HG03571 (cell line): ENCODE results near the gene STARD5.
"Not testable (repeated sequence)": the region's sequence is repeated elsewhere in the genome, so short reads cannot be mapped to it uniquely, and the experiment has no call there.

Experiments
- ATAC-seq: cut with Tn5 transposase; IDR thresholded peaks from one replicate; pipeline ENCODE4 v1.9.1; 2021; ENCODE audit not compliant: unreplicated experiment

Gene STARD5

DNA sequence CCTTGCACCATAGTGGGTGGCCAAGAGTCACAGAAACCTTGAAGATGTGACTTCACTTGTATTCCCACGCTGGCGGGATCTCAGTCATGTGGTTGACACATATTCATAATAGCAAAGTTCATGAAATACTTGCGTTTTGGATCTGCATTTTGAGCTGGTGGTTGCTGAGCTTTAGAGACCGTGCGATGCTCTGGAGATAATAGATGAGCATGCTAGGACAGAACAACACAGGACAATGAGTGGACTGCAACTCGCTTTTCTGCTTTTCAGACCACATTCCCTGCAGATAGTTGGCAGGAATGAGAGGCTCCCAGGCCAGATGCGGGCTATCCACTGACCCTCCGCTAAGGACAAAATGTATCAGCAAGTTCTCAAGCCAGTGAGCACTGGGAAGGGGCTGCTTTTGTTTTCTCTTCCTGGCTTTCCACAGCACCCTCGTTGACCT lies 13.8 kb upstream of the STARD5 start:
- ATAC-seq, result no peak

DNA sequence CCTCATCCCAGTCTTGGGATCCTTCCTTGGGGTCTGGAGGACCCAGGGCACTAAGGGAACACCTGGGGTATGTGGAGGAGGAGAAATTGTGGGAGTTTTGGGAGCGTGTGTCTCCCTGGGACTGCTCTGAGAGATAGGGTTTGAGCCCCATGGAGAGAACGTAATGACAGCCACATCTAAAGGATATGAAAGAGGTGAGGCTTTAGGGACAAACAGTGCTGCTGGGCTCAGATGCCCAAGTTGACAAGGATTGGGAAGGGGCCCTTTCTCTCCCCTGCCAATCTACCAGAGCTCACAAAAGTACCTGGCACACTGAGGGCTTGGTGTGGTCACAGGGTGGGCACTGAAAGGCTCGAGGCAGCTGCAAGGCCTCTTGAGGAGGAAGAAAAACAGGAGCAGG lies 13.3 kb upstream of the STARD5 start:
- ATAC-seq, result no peak

DNA sequence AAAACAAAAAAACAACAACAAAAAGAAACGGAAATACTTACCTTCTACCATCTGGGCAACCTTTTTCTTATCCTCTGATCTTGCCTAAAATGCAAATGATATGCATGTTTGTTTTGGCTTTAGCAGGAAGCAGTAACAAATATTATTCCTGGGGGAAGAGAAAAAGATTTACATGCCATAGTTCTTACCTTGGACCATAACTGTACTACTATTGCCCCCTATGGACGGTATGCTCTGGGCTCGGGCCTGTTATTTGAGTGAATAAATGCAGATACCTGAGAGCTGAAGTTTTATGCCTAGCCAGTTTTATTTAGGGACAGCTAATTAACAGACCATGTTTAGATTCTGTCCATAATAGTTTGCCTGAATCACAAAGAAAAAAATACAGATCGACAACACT lies 12.6 kb upstream of the STARD5 start:
- ATAC-seq, result no peak

DNA sequence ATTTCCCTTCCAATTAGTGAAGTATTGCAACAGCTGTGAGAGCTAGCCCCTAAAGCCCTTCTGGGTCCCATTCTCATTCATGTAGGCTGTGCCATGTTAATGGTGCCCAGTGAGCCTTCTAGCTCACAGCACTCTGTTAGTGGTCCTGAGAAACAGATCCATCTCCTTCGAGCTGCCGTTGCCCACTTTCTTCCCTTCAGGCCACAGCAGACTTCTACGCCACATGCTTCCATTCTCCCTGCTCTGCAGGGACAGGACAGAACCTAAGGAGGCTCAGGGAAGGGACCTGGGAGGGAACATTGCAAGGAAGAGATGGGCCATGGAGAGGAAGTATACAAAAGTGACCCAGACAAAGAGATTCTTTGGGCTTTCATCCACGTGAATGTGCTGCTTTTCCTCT lies 11.7 kb upstream of the STARD5 start:
- no peak for ATAC-seq

DNA sequence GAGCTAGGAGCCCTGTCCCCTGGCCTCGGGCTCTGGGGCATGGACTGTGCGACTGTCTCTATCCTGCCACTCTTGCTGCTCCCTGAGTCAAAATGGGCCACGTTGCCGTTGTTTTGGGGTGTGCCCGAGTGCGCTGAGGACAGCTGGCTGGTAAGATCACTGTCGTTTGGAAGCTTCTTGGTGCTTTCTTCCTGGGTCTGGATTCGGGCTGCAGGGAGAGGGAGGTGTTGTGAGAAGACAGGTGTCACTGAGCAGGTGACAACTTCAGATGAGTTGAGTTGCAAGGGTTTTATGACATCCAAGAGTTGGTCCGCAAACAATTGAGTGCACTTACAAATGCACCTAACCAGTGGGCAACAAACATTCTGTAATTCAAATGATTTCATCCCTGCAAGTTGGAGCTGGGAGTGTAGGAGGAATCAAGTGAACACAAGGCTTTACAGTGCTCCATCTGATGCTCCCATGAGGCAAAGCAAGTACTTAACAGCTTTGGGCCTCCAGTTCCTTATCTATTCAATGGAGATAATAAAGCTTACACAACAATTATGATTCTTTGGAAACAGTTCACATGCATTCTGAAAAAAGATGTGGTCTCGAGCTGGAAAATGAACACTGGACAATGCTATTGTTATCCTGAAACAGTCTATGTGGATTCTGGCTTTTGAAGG lies 11.0 kb upstream of the STARD5 start:
- ATAC-seq, result no peak

DNA sequence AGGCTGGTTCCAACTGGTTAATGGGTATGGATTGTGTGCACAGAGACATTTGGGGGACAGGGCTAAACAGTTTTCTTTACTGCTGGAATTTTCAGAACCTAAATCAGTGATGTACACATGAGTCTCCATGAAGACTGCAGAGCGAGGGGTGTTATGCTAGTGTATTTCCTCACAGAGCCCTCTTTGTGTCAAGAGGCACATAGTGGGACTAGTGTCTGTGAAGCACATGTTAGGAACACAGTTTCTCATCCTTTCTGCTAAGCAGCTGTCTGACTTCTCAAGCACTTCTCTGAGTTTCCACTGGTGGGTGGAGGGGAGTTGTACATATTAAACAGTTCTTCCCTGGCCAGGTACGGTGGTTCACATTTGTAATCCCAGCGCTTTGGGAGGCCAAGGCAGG lies 9.4 kb upstream of the STARD5 start:
- ATAC-seq, result no peak

DNA sequence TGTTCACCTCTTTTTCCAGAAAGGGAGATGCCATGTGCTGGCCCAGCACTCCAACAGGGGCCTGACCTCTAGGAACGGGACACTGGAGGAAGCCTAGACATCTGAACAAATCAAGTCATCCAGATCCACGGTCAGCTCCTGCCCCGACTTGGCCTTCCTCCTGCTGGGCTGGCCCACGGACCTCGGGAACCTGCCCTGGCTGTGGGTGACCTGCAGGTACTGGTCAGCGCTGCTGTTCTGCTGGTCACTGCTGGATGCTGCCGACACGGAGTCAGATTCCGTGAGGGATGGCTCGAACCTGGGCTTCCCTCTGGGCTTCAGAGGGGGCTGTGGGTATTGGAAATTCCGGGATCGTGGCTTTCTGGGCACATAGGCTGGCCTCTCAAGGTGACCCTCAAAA lies 8.4 kb upstream of the STARD5 start:
- ATAC-seq, result no peak

DNA sequence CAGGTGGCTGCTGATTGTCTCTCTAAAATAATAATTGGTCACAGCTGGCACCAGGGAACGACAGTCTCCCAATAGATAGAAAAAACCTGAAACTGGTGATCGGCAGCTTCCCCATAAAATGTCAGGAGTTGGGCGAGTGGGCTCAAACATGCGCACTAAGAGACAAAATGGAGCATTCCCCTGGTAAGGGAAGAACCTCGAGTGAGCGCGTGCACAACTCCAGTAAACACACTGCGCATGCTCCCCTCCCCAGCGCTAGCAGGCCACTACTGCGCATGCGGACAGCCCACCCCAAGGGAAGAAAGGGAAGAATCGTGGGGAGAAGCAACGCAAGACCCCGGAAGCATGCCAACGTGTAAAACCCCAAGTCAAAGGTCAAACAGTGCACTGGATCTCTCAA lies 7.7 kb upstream of the STARD5 start:
- ATAC-seq, result no peak

DNA sequence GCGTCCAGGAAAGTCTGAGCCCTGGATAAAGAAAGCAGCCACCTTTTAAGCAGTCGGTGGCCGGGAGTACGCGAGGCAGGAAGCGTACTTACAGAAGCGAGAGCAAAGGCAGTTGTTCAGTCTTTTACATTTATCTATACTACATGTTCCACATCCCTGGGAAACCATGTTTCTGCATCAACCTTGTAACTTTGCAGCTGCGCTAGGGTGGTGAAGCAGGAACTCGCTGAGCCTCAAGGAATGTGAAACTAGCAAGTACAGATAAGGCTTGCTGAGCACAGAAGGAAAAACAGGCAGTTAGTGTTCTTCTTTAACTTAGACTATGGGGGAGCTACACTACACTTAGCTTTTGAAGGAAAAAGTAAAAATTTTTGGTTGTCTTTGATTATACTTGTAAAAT lies 7.2 kb upstream of the STARD5 start:
- not testable (repeated sequence) for ATAC-seq

DNA sequence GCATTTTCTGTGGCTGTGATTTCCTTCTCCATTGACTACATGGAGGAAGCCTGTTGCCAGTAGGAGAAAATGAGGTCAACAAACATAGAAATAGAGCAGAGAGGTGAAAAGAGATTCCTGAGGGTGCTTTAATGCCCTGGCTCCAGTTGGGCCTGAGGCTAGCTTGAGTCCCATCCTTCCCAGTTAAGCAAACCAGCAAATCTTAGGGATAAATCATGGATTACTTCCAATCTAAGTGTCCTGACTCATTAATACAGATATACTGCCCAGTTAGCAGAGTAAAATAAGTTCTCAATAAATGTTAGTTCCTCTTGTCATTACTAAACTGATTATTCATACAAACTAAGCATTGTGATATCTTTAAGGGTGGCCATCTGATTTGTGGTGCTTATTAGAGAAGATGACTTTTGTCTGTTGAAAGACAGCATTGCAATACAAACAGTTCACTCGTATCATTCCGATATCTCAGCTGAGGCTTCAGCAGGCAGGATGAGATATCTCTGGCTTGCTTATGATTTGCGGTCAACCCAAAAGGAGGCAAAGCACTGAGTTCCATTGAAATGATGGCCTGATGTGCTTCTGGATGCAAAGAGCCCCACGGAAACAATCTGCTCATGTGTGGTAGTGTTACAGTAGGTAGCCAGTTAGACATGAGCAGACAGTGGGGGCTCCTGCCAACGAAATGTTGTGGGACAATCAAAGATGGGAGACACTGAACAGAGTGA lies 6.6 kb upstream of the STARD5 start:
- ATAC-seq, result no peak

DNA sequence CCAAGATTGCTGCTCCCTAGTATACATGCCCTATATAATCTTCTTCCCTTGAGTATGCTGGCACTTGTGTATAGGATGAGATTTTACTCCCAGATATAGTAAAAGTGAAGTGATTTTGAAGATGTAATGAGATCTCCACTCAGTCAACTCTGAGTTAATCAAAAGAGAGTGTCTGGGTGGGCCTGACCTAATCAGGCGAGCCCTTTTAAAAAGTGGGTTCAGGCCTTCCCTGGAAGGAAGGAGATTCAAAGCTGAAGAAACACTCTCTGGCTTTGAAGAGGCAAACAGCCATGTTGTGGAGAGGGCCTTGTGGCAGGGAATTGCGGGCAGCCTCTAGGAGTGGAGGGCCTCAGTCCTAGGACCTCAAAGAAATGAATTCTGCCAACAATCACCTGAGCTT lies 5.5 kb upstream of the STARD5 start:
- no peak for ATAC-seq

DNA sequence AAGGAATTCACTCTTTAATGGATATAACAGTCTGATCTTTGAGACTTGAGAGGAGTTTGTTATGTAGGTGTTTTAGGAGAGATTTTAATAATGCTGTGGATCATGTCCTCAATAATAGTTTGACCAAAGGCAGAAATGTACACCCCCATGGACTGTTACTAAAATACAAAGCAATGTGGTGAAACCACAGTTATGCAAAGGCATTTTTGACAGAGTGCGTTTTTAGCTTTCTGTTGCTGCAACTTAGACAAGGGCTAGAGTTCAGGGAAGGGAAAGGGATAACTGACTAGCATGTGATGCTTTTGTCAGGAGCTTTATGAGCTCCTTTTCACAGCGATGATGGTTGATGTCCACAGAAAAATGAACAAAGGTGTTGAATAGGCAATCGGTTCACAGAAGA lies 3.6 kb upstream of the STARD5 start:
- no peak for ATAC-seq

DNA sequence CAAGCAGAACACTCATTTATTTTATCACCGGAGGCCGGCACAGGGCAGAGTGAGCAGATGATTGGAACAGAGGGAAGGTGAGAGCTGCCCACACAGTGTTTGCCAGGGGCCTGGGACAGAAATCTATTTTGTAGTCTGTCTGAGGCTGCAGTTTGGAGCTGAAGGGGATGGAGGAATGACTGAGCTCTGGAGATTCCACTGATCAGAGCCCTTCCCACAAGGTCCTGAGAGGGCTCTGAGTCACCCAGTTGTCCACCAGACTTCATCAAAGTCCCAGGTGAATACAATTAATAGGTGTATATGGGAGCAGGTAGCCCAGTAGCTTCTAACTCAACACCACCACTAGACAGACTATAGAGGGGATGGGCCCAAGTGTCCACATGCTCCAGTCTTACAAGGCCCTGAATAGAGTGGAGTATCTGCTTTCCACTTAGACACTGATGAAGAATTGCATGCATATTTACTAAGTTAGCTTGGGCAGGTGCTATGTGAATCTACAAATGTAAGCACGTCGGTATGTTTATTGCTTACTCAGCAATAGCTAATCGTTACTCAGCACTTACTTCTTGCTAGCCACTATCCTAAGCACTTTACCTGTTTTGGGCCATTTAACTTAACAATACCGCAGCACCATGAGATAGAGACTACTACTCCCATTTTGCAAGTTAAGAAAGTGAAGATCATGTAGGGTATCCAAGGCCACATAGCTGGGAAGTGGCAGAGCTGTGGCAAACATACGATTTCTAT lies 2.7 kb upstream of the STARD5 start:
- no peak for ATAC-seq

DNA sequence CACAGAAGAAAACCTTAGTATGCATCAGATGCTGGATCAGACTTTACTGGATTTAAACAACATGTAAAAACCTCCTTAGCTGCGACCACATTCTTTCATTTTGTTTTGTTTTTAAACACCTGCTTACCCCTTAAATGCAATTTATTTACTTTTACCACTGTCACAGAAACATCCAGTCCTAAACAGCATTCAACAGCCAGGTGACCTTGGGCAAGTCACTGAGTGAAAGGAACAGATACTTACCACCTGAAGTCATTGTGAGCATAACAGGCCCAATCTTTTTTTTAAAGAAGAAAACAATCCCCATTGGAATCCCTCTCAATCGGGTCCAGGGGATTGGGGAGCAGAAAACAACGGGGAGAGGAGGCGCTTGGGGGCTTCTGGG lies 390 bp downstream of the STARD5 start:
- peak; percentile 5 for ATAC-seq

DNA sequence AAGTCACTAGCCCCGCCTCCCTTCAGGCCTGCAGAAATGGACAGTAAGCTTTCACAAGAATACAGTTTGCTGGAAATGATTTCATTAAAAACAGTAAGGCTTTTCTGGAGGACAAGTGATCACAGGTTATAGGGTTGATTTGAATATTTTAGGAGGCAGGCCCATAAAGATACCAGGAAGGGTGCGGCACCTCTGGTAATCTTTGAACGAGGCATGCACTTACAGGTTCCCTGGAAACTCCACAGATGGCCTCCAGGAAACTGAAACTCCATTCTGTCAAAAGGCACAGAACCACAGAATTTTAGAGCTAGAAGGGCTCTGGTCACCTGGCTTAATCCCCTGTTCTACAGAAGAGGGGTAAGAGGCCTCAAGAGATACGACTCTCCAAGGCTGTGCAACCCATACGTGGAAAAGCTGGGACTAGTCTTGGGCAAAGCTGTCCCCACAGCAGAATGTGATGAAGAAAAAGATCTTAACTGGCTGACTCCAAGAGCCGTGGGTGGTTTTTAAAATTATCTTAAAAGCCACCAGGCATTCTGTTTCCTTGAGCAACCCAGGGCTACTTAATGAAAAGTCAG lies 1.2 kb downstream of the STARD5 start:
- no peak for ATAC-seq

DNA sequence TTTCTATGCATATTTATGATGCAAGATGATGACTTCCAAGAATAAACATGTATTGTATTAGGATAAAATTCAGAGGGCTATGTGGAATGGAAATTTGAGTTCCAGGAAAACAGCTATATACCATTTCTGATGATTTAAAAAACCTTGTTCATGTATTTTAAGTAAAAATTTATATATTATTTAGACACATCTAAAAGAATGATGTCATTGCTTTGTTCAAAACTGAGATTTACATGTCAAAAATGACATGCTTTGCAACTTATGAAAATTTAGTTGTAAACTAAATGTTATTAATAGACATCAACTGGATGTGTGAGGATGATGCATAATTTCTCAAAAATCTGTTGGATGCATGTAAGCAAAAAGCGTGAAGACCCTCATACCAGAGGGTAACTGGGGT lies 2.3 kb downstream of the STARD5 start:
- ATAC-seq, result no peak

DNA sequence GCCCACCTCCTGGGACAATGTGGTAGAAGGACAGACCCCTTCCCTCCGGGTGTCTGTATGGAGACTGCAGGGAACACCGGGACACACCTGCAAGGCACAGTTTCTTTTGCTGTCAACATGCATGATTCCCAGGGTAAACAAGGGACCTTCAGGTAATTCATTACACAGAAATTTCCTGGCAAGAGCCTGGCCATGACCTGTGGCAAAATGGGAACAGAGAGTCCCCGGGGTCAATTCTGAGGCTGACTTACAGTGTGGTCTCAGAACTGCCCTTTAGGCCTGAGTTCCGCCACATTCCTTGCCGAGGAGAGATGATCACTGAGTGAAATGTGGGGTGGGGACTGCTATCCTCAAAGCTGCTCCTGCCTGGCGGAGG lies 6.3 kb downstream of the STARD5 start:
- no peak for ATAC-seq

DNA sequence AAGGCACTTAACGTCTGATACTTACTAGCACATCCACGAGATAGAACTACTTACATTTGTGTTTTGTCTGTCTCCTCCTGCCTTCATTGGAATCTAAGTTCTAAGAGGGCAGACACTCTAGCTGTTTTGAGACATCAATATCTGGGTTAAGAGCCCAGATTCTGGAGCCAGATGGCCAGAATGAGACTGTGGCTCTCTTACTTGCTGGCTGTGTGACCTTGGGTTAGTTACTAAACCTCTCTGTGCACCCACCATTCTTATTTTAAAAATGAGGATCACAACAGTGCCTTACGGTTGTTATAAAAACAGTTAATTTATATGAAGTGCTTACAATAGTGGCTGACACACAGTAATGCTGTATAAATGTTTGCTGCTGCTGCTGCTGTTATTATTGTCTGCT lies 7.7 kb downstream of the STARD5 start:
- ATAC-seq, result no peak

DNA sequence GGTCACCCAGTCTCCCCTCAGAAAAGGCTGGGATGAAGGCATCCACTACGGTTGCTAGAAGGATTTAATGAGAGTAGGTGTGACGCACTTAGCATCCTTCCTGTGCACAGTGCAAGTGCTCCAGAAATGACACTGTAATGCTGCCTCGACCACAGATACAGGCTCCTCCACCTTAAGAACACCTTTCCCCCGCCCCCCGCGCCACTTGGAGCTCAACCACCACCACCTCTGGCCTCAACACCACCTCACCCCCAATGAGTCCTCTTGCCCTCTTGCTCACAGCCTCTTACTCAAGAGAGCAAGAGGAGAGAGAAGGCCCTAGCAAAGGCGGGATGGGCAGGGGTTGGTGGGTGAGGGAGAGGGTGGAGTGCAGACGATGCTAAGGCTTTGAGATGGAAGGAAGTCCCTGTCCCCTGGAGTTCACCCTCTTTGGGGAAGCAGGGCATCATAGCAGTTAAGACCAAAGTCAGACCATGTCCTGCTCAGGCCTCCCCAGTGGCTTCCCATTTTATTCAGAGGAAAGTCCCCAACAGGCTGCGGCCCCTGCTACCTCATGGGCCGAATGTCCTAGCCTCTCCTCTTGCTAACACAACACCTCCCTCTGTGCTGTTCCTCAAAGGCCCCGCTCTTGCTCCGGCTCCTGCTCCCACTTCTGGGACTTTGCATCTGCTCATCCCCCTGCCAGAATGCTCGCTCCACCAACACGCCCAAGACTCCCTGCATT lies 8.3 kb downstream of the STARD5 start:
- ATAC-seq, result no peak

DNA sequence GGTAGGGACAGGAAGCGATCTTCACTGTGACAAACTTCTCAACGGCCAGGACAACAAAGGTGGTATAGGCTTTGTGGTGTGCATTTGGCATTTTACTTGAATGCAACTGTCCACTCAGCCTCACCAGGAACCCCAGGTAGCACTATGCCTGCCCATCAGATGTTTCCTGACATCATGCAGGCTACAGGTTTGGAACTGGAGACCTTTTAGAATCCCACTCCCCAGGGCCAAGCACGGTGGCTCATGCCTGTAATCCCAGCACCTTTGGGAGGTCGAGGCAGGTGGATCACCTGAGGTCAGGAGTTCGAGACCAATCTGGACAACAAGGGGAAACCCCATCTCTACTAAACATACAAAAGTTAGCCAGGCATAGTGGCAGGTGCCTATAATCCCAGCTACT lies 9.6 kb downstream of the STARD5 start:
- ATAC-seq, result no peak

DNA sequence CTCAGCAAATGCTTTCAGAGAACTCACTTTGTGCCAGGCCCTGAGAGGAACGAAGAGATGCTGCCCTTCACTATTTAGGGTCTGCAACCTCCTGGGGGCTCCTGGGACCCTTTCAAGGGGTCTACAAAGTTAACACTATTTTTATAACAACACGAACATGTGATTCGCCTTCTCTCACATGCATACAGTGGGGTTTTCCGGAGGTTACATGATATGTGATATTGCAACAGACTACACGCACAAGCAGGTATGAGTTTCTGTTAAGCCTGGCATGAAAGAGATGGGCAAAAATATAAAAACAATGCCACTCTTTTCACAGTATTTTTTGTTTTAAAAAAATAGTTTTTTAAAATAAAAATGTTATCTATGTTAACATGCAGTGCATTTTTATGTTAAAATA lies 10.3 kb downstream of the STARD5 start:
- no peak for ATAC-seq
